Suprapubic skin (tissue), 4 donors: ENCODE results near the gene YTHDF1. TPM values are rescaled to one million over a fixed set of nuclear protein-coding genes. Genes with fewer than 3 reads are reported as not detected.

Experiments
- DNase-seq, 2 donors: peaks; one replicate each; pipeline ENCODE4 v3.0.0-alpha.2; 2019; ENCODE audit warnings: low spot score in 2 of 2
- H3K27ac ChIP-seq: fragments of 200-600 bp; sonication (generic); one replicate; pipeline ENCODE4 v1.5.1; 2019
- H3K27me3 ChIP-seq: fragments of 200-600 bp; sonication (generic); one replicate; pipeline ENCODE4 v1.5.1; 2019
- H3K36me3 ChIP-seq: fragments of 200-600 bp; sonication (generic); one replicate; pipeline ENCODE4 v1.5.1; 2019
- H3K4me1 ChIP-seq: fragments of 200-600 bp; sonication (generic); one replicate; pipeline ENCODE4 v1.5.1; 2019
- H3K4me3 ChIP-seq: fragments of 200-600 bp; sonication (generic); one replicate; pipeline ENCODE4 v1.5.1; 2019; ENCODE audit warnings: mild to moderate bottlenecking
- H3K9me3 ChIP-seq: fragments of 200-600 bp; sonication (generic); one replicate; pipeline ENCODE4 v1.5.1; 2019
- EP300 ChIP-seq: sonication (generic); formaldehyde crosslinking; IDR thresholded peaks from one replicate; pipeline ENCODE4 v1.6.1; 2017; ENCODE audit warnings: antibody characterized with exemption
- POLR2A ChIP-seq, 2 donors: fragments of 450-650 bp; IDR thresholded peaks; one replicate each; pipeline ENCODE4 v1.6.1; 2017; ENCODE audit warnings: antibody characterized with exemption in 2 of 2, mild to moderate bottlenecking in 2 of 2, moderate library complexity in 2 of 2
- POLR2AphosphoS5 ChIP-seq, 3 donors: sonication (generic); formaldehyde crosslinking; IDR thresholded peaks; one replicate each; pipeline ENCODE4 v1.6.1; 2017; ENCODE audit warnings: antibody characterized with exemption in 3 of 3
- WGBS: methylation state at CpG from one replicate; pipeline ENCODE4 v1.1.5; 2018; 5-methylcytosine and 5-hydroxymethylcytosine counted together
- total RNA-seq, 4 donors: library from RNA; depleted of rRNA; stranded (reverse); fragments of >200 nt; gene quantifications; one replicate each; pipeline ENCODE4 v1.1.0, GENCODE V29; 2016
- TF ChIP-seq, protein P1 (sequence below), 2 donors: fragments of 200-600 bp in 1 of 2; fragments of 450-650 bp in 1 of 2; sonication (generic) in 1 of 2; IDR thresholded peaks; one replicate each; pipeline ENCODE4 v1.5.1; 2016 to 2019; ENCODE audit warnings: antibody characterized with exemption in 2 of 2, mild to moderate bottlenecking in 1 of 2, moderate library complexity in 1 of 2

Gene YTHDF1
- total RNA-seq, 4 donors from 2014 or later: 32.7 to 40.6 (median 34.0) TPM

DNA sequence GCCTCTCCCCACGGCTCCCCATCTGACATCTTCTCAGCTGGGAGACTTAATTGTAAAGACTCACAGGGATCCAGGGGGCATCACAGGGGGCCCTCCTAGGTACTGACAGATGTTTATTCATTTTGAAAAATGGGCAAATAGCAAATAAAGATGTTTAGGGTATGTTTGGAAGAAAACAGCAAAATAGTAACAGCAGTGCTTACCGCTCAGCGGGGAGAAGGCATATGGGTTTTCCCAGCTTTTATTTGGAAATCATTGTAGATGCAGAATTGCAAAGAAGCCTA, 17.1 kb upstream of the YTHDF1 start:
- H3K27me3 ChIP-seq: peaks cover 38% of the 10 kb centered on the region
- WGBS: 89% methylated on average over 2 of the region's 3 CpGs

DNA sequence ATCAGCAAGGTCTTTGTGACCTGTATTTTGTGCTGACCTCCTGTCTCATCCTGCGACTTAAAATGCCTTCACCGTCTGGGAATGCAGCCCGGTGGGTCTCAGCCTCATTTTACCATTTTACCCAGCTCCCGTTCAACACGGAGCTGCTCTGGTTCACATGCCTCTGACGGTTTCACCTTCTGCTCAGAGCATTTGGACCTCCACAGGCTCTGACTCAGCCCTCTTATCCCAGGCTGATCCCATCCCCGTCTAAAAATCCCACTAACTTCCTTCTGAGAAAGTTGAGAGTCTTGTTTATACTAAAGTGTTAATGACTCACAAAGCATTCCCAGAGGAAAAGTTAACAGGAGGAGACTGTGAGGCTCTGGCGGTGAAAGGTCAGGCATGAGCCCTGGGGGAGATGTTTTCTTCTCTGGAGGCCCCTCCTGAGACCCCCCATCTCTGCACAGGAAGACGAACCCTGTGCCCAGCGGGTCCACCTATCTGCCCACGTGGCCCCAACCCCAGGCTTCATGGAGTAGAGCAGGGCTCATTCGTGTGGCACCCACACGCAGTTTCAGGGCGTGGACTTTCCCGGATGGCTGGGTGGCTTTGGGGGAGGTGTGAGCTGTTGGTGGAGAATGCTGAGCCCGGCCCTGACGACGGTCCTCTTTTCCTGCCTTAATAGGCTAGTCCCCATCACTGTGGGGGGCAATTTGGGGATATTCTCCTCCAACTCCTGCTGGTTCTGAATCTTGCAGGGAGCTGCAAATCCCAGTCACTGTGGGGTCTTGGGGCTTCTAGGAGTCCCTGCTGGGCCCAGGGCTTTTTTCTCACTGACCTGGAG, 16.5 kb upstream of the YTHDF1 start:
- Histone ChIP-seq H3K27ac (no peak overlapping the region), H3K27me3 (peaks cover 38% of the 10 kb centered on the region), H3K4me1 (no peaks in the 10 kb centered on the region), H3K36me3 (no peaks in the 10 kb centered on the region), H3K4me3 (no peak overlapping the region), H3K9me3 (no peaks in the 10 kb centered on the region)
- 64% methylated on average over 12 of the region's 18 CpGs for WGBS
- no peak for TF ChIP-seq POLR2AphosphoS5 (IDR thresholded peaks at IDR 0.05)
- TF ChIP-seq EP300: no peak
- TF ChIP-seq POLR2A (IDR thresholded peaks at IDR 0.05): no peak
- TF ChIP-seq, protein P1, sequence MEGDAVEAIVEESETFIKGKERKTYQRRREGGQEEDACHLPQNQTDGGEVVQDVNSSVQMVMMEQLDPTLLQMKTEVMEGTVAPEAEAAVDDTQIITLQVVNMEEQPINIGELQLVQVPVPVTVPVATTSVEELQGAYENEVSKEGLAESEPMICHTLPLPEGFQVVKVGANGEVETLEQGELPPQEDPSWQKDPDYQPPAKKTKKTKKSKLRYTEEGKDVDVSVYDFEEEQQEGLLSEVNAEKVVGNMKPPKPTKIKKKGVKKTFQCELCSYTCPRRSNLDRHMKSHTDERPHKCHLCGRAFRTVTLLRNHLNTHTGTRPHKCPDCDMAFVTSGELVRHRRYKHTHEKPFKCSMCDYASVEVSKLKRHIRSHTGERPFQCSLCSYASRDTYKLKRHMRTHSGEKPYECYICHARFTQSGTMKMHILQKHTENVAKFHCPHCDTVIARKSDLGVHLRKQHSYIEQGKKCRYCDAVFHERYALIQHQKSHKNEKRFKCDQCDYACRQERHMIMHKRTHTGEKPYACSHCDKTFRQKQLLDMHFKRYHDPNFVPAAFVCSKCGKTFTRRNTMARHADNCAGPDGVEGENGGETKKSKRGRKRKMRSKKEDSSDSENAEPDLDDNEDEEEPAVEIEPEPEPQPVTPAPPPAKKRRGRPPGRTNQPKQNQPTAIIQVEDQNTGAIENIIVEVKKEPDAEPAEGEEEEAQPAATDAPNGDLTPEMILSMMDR (IDR thresholded peaks at IDR 0.05): no peak
- no peak for DNase-seq

More for the DNA sequence above, 17.1 kb upstream of the YTHDF1 start:
- Histone ChIP-seq H3K4me3 (no peak overlapping the region), H3K27ac (no peak overlapping the region), H3K9me3 (no peaks in the 10 kb centered on the region), H3K36me3 (no peaks in the 10 kb centered on the region), H3K4me1 (peaks cover 2% of the 10 kb centered on the region)
- DNase-seq: no peak
- TF ChIP-seq EP300 (no peak), POLR2AphosphoS5 (IDR thresholded peaks at IDR 0.05) (no peak), POLR2A (IDR thresholded peaks at IDR 0.05) (no peak)
- TF ChIP-seq, protein P1 (IDR thresholded peaks at IDR 0.05): no peak

DNA sequence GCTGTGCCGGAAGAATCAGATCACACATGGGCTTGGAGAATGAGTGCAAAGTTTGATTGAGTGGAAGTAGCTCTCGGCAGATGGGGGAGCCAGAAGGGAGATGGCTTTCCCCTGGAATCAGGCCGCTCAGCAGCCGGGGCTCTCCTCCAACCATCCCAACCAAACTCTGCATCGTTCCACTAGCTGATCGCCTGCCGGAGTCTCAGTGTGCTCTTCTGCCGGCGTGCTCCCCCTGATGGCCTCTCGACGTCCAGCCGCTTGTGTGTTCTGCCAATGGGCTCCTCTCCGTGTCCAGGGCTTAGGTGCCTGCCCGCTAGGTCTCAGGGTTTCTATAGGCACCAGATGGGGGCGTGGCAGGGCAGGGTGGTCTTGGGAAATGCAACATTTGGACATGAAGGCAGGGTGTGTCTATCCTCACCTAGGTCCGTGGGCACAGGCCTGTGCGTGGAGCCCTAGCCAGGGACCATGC, 14.9 kb upstream of the YTHDF1 start:
- Histone ChIP-seq H3K4me3 (no peak overlapping the region), H3K9me3 (no peaks in the 10 kb centered on the region), H3K36me3 (no peaks in the 10 kb centered on the region), H3K27me3 (peaks cover 34% of the 10 kb centered on the region), H3K4me1 (no peaks in the 10 kb centered on the region), H3K27ac (no peak overlapping the region)
- DNase-seq: no peak
- 70% methylated on average over 3 of the region's 17 CpGs for WGBS
- TF ChIP-seq POLR2A (IDR thresholded peaks at IDR 0.05): no peak
- TF ChIP-seq EP300: no peak
- TF ChIP-seq POLR2AphosphoS5 (IDR thresholded peaks at IDR 0.05): no peak
- TF ChIP-seq, protein P1 (IDR thresholded peaks at IDR 0.05): peak in 1 of 2 donors; percentile 31

DNA sequence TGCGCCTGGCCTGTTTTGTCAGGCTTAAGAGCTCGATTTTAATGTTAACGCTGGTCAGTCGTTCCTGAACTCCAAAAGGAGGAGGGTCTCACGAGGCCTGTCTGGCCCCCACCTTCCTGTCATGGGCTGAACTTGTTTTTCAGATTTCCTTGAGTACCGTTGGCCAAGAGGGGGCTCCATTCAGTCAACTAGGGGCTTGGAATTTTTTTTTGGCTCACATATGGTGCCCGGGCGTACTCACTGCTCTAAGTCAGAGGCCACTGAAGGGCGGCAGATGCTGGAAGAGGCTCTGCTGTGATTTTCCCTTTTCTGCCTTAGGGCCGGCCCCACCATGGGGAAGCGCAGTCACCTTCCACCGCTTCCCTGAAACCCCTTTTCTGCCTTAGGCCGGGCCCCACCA, 12.9 kb upstream of the YTHDF1 start:
- peaks cover 23% of the 10 kb centered on the region for H3K27me3 ChIP-seq
- no peak for TF ChIP-seq EP300
- TF ChIP-seq POLR2A (IDR thresholded peaks at IDR 0.05): no peak
- no peak for TF ChIP-seq POLR2AphosphoS5 (IDR thresholded peaks at IDR 0.05)
- TF ChIP-seq, protein P1 (IDR thresholded peaks at IDR 0.05): no peak
- H3K36me3 ChIP-seq: no peaks in the 10 kb centered on the region
- H3K27ac ChIP-seq: no peak overlapping the region
- no peaks in the 10 kb centered on the region for H3K9me3 ChIP-seq
- DNase-seq: no peak
- no peaks in the 10 kb centered on the region for H3K4me1 ChIP-seq
- H3K4me3 ChIP-seq: no peak overlapping the region
- 57% methylated on average over 12 of the region's 13 CpGs for WGBS

DNA sequence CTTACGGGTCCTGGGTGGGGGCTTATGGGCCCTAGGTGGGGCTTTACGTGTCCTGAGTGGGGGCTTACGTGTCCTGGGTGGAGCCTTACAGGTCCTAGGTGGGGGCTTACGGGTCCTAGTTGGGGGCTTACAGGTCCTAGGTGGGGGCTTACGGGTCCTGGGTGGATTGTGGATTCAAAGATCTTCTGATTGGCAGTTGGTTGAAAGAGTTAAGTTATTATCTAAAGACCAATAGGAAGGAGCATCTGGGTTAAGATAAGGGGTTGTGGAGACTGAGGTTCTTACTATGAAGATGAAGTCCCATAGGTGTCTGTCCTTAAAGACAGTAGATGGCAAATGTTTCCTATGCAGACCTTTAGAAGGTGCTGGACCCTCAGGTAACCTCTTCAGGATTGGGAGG, 11.3 kb upstream of the YTHDF1 start:
- no peak overlapping the region for H3K27ac ChIP-seq
- H3K27me3 ChIP-seq: peaks cover 12% of the 10 kb centered on the region
- no peaks in the 10 kb centered on the region for H3K36me3 ChIP-seq
- WGBS: 90% methylated on average over 4 of the region's 5 CpGs
- H3K9me3 ChIP-seq: no peaks in the 10 kb centered on the region
- no peak for DNase-seq
- no peak overlapping the region for H3K4me3 ChIP-seq
- no peaks in the 10 kb centered on the region for H3K4me1 ChIP-seq
- no peak for TF ChIP-seq EP300
- no peak for TF ChIP-seq POLR2A (IDR thresholded peaks at IDR 0.05)
- TF ChIP-seq, protein P1 (IDR thresholded peaks at IDR 0.05): no peak
